Measurements from ENCODE around the gene STK32B. TPM values are rescaled to one million over a fixed set of nuclear protein-coding genes. Genes with fewer than 3 reads are reported as not detected.

Gene STK32B
- total RNA-seq, 4 donors from 2014 or later = 0.46 to 0.68 (median 0.49) TPM; not detected in 1

DNA sequence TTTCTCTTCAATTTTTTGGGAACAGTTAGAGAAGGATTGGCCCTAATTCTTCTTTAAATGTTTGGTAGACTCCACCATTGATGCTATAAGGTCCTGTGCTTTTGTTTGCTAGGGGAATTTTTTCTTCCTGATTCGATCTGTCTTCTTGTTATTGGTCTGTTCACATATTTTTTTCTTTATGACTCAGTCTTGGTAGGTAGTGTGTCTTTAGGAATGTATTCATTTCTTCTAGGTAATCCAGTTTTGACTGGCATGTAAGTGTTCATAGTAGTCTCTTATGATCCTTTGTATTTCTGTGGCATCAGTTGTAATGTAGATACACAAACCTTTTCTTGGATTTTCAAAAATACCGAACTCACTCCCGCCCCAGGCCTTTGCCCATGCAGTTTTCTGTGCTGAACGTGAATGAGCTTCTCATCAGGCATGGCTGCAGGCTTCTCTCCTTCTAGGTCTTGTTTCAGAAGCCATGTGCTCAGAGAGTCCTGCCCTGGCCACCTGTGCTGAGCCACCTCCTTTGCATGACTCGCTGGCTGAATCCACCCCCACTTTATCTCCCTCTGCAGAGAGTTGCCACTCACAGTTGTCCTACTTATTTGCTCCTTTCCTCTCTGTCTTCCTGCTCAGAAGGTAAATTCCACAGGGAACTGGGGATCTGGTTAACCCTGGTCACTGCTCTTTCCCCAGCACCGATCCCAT lies 67.0 kb downstream of the STK32B start:
- intact Hi-C loops (cut with DNase I; ENCODE audit: low total_unique reads) (no loop called here), in situ Hi-C loops (cut with MboI; ENCODE audit: low sequenced_read_pairs in 4 of 4) (no loop called here)
- no peak for TF ChIP-seq POLR2A (IDR thresholded peaks at IDR 0.05)
- TF ChIP-seq, protein P1, sequence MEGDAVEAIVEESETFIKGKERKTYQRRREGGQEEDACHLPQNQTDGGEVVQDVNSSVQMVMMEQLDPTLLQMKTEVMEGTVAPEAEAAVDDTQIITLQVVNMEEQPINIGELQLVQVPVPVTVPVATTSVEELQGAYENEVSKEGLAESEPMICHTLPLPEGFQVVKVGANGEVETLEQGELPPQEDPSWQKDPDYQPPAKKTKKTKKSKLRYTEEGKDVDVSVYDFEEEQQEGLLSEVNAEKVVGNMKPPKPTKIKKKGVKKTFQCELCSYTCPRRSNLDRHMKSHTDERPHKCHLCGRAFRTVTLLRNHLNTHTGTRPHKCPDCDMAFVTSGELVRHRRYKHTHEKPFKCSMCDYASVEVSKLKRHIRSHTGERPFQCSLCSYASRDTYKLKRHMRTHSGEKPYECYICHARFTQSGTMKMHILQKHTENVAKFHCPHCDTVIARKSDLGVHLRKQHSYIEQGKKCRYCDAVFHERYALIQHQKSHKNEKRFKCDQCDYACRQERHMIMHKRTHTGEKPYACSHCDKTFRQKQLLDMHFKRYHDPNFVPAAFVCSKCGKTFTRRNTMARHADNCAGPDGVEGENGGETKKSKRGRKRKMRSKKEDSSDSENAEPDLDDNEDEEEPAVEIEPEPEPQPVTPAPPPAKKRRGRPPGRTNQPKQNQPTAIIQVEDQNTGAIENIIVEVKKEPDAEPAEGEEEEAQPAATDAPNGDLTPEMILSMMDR (IDR thresholded peaks at IDR 0.05 in 4 of 5, conservative IDR thresholded peaks at IDR 0.05 in 1 of 5) = no peak
- H3K36me3 ChIP-seq = no peaks in the 10 kb centered on the region
- H3K27me3 ChIP-seq = no peaks in the 10 kb centered on the region
- DNase-seq (no peak), ATAC-seq (no peak)
- no peak overlapping the region for H3K4me3 ChIP-seq
- H3K27ac ChIP-seq = no peak overlapping the region
- no peaks in the 10 kb centered on the region for H3K4me1 ChIP-seq
- no peaks in the 10 kb centered on the region for H3K9me3 ChIP-seq

DNA sequence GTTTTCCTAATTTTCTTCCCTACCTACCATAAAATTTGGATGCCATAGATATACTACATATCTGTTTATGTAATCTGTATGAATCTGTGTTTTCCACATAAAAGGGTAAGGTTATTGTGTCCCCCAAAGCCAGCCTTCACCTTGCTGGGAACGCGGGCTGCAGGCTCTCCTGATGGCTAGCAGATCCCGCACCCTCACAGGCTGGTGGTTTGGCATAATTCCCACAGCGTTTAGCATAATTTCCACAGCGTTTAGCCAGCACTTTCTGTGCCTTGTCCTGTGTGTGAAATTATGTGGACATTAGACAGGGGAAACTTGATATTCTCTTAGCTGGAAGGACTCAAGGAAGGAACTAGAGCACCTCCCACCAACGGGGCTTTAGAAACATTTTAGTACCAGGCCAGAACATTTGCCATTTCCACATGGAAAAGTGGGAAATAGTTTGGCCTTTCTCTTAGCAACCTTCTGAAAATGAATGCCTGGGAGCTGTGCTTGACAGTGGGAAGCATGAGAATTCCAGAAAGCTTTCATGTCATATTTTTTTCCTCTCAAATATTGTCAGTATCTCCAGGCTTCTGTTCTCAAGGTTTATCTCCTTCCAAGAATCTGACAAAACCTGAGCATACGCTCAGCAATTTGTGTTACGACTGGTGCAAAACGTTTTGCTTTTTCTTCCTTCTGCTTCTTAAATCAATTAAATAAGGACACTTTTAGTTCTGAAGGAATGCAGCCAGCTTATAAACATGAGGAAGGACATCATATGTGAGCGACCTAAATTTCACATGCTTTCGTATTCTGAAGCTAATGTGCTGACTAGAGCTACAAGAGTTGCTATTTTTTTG lies 67.9 kb downstream of the STK32B start:
- intact Hi-C loops (cut with DNase I; ENCODE audit: low total_unique reads) = no loop called here
- Histone ChIP-seq H3K9me3 (no peaks in the 10 kb centered on the region), H3K36me3 (no peaks in the 10 kb centered on the region), H3K4me1 (no peaks in the 10 kb centered on the region), H3K27ac (no peak overlapping the region), H3K27me3 (no peaks in the 10 kb centered on the region), H3K4me3 (no peak overlapping the region)
- no peak for ATAC-seq
- no peak for DNase-seq
- TF ChIP-seq, protein P1 (IDR thresholded peaks at IDR 0.05 in 4 of 5, conservative IDR thresholded peaks at IDR 0.05 in 1 of 5) = no peak
- TF ChIP-seq POLR2A (IDR thresholded peaks at IDR 0.05) = no peak
- in situ Hi-C loops (cut with MboI; ENCODE audit: low sequenced_read_pairs in 4 of 4) = no loop called here

DNA sequence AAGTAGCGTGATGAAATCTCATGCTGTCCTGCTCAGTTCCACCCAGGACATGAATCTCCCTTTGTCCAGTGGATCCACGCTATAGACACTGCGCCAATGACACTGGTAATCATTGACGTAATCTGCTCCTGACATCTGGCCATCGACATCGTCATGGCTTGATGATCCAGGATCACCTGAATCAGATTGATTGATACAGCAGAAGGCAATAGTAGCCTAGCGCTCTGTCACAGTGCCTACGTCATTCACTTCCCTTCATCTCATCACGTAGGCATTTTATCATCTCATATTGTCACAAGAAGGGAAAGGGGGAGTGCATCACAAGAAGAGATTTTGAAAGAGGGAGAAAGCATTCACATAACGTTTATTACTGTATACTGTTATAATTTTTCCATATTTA lies 68.8 kb downstream of the STK32B start:
- intact Hi-C loops (cut with DNase I; ENCODE audit: low total_unique reads) = no loop called here

DNA sequence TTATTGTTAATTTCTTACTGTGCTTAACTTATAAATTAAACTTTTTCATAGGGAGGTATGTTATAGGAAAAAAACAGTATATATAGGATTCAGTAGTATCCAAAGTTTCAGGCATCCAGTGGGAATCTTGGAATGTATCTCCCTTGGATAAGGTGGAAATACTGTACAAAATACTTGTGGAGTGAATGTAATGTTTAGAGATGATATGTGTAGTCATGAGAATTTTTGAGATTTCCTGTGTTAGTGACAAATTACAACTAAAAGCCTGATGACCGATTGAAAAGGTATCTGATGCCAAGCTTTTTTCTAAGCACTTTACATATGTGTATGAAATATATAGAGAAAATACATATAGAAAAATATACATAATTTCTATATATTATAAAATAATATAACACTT lies 69.2 kb downstream of the STK32B start:
- intact Hi-C loops (cut with DNase I; ENCODE audit: low total_unique reads) = no loop called here
- no peak for TF ChIP-seq POLR2A (IDR thresholded peaks at IDR 0.05)
- TF ChIP-seq, protein P1 (IDR thresholded peaks at IDR 0.05 in 4 of 5, conservative IDR thresholded peaks at IDR 0.05 in 1 of 5) = no peak
- H3K36me3 ChIP-seq = no peaks in the 10 kb centered on the region
- in situ Hi-C loops (cut with MboI; ENCODE audit: low sequenced_read_pairs in 4 of 4) = no loop called here
- no peak overlapping the region for H3K4me3 ChIP-seq
- DNase-seq (no peak), ATAC-seq (no peak)
- no peaks in the 10 kb centered on the region for H3K27me3 ChIP-seq
- no peaks in the 10 kb centered on the region for H3K4me1 ChIP-seq
- no peak overlapping the region for H3K27ac ChIP-seq
- no peaks in the 10 kb centered on the region for H3K9me3 ChIP-seq

More for the DNA sequence above, 68.8 kb downstream of the STK32B start:
- H3K27ac ChIP-seq = no peak overlapping the region
- H3K27me3 ChIP-seq = no peaks in the 10 kb centered on the region
- H3K9me3 ChIP-seq = no peaks in the 10 kb centered on the region
- DNase-seq (no peak), ATAC-seq (no peak)
- TF ChIP-seq POLR2A (IDR thresholded peaks at IDR 0.05) = no peak
- TF ChIP-seq, protein P1 (IDR thresholded peaks at IDR 0.05 in 4 of 5, conservative IDR thresholded peaks at IDR 0.05 in 1 of 5) = no peak
- H3K4me3 ChIP-seq = no peak overlapping the region
- in situ Hi-C loops (cut with MboI; ENCODE audit: low sequenced_read_pairs in 4 of 4) = no loop called here
- no peaks in the 10 kb centered on the region for H3K36me3 ChIP-seq
- no peaks in the 10 kb centered on the region for H3K4me1 ChIP-seq

Data from gastrocnemius medialis (tissue), 4 donors.